Activated naive CD4-positive, alpha-beta T cell treated with anti-CD3 and anti-CD28 coated beads, Interleukin-2, amount 50 U/mL, for 16 hours (primary cell): ENCODE data around the gene BTBD9.

Source experiments
- DNase-seq: peaks from one replicate; pipeline ENCODE4 v3.0.0-alpha.2; 2020

BTBD9 gene

DNA sequence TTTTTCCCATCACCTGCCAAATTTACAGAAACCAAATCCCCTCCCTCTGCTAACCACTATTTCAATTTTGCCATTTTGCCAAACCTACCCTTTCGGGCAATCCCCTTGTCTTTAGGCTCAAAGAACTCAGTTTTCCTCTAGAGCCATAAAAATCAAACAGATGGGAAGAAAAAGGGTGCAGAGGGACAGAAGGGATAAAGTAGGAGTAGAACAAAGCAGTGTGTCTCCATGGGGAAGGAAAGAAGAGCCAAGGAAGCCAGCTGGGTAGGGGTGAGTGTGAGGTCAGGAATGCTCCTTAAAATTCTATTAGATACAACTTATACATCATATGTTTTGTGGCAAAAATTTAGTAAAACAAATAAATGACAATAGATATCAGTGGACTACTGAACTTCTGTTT is 316.5 kb downstream of the BTBD9 start:
- DNase-seq = no peak

DNA sequence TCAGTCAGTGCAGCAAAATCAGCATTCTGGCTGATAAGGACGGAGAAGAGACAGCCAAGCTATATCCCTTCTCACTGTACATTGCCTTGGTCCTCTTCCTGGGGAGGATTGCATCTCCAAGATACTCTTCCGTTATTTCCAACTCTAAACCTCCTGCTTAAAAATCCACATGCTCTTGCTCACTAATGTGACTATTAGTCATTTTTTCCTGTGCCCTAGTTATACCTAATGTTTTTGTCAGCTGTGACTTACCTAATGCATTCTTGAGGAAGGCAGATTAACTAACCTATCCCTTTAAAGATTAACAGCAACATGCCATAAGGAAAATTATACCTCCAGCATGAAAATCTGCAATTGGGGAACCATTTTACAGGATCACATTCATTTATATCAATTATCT is 317.6 kb downstream of the BTBD9 start:
- DNase-seq = no peak

DNA sequence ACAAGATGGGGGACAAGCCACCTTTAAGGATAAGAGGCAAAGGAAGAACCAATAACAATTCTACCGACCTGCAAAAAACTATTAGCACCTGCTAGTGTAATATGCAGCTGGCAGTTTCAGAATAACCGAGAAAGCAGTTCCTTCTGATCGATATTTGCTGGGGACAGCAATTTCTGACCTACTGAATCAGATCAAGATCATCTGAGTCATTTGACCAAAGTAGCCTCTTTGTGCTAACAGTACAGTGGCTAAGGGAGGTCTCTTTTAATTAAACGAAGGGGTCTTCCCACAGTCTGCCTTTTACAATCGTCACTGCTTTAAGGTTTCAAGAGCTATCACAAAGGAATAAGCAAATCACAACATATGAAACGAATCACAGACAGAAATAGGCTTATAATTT is 318.9 kb downstream of the BTBD9 start:
- DNase-seq = no peak

DNA sequence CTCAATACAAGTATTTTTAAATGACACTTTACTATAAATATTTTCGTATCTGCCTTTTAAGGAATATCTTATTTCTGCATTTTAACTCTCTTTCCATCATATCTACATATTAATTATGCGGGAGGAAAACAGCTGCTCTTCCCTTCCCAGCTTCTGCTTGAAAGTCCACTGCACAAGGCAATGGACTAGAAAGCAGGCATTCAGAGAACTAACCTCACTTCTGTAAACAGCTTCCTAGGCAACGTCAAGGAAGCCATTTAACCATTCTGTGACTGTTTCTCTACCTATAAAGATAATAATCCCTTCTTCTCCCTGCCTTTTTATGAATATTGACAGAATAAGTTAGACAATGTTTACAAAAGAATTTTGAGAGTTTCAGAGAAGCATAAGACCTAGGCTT is 319.4 kb downstream of the BTBD9 start:
- no peak for DNase-seq

DNA sequence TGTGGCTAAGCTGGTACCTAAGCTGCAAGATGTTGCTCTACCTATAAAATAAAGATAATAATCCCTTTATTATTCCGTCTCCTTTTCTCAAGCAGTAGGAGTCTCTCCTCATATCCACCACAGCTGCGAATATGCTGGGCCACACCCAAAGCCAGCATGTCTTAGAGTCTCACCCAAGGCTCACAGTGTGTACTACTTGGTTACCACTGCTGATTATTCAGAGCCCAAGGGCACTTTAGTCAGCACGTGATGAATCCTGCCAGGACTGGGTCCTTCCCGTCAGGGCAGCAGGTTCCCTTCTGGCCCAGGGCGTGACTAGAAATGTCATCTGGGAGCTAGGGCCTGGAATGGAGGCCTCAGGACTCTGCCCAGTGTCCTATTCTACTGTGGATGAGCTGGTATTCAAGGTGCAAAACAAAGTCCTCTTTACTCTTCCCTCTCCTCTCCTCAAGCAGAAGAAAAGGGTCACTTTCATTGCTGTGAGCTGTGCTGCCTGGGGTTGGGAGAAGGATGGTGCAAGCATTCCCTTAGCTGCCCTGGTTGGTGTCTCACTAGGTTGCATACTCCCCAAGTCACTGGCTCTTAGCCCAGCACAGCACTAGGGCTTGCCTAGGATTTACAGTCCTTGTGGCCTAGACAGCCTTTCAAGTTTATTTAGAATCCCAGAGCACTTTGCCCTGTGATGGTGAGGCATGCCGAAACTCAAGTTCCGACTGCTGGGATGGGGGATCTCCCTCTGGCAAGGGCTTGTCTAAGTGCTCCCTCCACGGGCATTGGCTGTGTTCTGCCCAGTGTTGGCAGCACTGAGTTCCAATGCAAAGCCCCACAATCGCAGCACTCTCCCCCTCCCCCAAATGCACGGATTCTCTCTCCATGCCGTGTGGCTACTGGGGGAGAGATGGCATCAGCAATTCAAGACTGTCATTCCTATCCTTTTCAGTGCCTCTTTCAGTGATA is 320.2 kb downstream of the BTBD9 start:
- DNase-seq = no peak

DNA sequence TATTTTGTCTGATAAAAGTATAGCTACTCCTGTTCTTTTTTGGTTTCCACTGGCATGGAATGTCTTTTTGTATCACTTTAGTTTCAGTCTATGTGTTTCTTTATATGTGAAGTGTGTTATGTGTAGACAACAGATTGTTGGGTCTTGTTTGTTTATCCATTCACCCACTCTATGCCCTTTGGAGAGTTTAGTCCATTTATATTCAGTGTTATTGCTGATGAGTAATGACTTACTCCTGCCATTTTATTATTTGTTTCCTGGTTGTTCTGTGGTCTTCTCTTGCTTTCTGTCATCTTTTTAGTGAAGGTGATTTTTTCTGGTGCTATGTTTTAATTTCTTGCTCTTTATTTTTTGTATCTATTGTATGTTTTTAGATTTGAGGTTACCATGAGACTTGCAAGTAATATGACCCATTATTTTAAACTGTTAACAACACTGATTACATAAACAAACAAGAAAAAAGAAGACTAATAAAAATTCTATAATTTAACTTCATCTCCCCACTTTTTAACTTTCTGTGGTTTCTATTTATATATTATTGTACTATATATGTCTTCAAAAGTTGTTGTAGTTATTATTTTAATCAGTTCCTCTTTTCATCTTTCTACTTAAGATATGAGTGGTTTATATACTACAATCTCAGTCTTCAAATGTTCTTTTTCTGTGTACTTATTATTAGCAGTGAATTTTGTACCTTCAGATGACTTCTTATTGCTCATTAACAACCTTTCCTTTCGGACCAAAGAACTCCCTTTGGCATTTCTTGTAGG is 323.4 kb downstream of the BTBD9 start:
- no peak for DNase-seq

DNA sequence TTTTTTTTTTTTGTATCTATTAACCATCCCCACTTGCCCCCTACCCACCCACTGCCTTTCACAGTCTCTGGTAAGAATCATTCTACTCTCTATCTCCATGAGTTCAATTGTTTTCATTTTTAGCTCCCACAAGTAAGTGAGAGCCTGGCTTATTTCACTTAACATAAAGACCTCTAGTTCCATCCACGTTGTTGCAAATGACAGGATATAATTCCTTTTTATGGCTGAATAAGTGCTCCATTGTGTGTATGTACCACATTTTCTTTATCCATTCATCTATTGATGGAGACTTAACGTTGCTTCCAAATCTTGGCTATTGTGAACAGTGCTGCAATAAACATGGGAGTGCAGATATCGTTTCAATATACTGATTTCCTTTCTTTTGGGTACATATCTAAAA is 328.5 kb downstream of the BTBD9 start:
- no peak for DNase-seq

DNA sequence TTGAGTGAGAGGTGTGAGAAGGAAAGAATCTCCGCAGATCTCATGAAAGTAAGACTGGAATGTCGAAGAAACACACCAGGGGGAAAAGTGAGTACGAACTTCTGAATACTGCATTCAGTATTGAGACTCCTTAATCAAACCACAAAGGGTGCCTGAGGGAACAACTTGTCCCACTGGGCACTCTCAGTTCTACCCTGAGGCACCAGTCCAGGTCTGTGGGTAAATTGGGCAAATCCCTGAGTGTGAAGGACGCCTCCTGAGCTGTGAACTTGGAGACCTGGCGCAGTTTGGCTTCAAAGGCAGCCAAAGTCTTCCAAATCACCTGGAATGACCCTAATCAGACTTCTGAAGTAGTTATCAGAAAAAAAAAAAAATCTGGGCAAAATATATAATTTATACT is 329.7 kb downstream of the BTBD9 start:
- DNase-seq = no peak

DNA sequence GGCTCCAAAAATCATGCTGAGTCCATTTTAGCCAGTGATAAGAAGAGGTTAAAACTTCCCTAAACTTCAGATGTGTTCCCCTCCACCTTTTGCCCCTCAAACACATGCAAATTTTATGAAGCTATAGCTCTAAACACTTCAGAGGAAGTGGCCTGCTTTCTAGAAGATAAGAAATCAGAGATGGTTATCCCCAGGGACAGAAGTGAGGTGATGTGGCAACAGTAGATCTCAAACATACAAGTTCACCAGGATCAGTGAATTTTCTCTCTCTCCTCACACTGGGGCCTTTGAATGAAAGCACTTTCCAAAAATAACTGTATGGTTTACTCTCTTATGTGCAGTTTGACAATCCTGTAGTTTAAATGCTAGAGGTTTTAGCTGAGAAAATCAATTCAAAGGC is 332.0 kb downstream of the BTBD9 start:
- DNase-seq = no peak

DNA sequence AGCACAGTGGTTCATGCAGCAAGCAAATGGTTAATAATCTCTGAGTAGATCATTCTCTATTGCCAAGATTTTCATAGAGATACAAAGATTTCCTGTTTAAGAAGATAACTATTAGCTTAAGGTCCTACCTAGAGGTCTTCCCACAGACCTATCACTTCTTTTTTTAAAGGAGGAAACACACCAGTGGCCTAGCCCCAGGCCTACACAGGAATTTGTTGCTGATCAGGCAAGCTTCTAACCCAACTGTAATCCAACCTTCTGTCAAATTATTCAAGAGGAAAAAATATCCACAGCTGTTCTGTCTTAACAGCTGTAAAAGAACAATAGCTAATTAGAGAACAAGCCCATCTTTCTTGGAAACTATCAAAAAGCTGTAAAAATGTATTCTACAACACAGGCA is 332.8 kb downstream of the BTBD9 start:
- DNase-seq = no peak

DNA sequence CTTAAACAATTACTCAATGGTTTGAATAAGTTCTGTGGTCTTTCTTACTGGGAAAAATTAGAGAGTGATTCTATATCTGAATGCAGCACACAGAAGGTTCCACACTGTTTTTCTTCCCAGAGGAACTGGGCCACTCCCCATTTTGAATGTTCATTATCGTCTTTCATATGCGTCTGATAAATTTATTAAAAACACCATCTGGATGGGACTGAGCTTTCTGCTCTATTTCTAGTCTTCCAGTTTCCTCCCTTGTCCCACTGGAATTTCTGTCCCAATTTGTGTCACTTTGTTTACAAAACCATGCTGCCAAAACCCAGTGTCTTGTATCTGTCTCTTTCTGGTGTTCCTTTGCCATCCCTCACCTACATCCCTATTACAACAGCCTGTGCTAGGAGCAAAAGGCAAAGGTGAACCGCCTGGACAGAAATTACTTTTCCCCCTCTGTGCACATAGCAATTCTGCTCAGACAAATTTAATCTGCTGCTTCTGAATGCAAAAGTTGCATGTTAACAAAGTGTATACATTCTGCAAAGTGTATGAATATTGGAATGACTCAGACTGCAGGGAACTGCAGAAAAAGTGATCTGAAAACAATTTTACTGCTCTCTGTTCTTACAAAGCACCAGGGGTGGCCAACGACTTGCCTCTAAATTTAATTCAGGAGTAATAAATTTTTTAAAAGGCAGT is 333.6 kb downstream of the BTBD9 start:
- DNase-seq = no peak

DNA sequence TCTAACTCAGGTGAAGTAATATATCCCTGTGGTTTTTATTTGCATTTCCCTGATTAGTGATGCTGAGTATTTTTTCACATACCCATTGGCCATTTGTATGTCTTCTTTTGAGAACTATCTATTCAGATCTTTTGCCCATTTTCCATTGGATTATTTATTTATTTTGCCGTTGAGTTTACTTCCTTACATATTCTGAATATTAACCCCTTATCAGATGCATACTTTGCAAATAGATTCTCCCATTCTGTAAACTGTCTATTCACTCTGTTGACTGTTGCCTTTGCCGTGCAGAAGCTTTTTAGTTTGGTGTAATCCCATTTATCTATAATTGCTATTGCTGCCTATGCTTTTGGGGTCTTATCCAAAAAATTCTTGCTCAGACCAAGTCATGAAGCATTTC is 336.9 kb downstream of the BTBD9 start:
- DNase-seq = no peak

DNA sequence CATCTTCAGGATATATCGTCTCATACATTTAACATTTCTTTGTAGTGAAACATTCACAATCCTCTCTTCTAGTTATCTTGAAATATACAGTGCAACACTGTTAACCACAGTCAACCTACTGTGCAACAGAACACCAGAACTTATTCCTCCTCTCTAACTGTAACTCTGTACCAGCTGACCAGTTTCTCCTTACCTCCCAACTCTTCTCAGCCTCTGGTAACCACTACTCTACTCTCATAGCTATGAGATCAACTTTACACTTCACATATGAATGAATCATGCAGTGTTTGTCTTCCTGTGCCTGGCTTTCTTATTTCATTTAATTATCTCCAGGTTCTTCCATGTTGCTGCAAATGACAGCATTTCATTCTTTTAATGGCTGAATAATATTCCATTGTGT is 337.6 kb downstream of the BTBD9 start:
- no peak for DNase-seq

DNA sequence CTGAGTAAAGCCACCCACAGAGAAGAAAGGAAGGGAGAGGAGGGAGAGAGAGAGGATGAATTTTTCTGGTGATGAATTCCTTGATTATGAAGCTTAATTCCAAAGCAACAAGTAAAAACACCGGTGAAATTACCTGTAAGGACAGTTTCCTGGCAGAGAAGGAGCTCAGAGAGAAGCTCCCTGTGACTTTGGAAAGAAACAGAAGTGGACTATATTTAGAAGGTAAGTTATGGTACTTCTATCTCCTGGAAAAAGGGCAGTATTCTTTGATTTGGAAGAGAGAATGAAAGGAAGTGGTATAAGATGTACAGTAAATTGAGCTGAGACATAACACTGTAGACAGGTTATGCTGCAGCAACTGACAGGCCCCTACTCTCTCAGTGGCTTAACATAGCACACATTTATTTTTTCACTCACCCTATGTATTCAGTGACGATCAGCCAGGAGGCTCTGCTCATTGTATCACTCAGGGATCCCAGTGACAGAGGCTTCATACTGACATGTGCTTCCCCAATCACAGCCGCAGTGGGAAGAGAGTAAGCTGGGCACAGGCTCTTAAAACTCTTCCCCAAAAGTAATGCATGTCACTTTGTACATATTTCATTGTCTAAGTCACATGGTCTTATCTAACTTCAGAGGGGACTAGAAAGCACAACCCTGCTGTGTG is 349.5 kb downstream of the BTBD9 start:
- no peak for DNase-seq

DNA sequence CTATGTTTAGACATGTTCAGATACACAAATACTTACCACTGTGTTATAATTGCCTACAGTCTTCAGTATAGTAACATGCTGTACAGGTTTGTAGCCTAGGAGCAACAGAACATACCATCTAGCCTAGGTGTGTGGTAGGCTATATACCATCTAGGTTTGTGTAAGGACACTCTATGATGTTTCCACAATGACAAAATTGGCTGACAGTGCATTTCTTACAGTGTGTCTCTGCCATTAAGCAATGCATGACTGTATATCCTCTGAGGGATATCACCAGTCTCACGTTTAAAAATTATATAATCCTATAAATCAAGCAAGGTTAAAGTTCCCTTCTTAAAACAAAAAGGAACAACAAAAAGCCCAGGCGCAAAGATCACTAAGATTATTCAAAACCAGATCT is 352.2 kb downstream of the BTBD9 start:
- DNase-seq = no peak

DNA sequence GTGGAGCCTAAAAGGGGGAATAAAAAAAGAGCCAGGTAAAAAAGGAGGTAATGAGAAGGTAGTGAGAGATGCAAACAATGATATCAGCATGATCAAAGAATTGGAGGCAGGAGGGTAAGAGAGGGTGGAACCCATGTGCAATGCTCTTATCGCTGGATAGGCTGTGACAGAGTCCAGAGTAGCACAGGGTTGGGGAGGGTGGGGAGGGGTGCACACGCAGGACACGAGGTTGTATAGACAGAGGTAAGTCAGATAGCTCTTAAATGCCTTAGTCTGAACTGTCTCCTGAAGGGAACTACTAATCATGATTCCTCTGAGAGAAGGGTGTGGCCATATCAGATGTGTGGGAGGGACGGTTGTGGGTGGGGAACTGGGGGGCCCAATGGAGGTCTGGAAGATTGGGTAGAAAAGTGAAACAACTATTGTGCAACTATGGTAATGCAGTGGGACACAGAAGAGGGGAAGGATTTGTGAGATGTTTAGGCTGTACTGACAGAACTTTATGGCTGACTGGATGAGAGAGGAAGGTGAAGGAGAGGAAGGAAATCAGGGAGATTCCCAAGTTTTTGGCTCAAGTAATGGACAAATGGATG is 354.8 kb downstream of the BTBD9 start:
- no peak for DNase-seq

DNA sequence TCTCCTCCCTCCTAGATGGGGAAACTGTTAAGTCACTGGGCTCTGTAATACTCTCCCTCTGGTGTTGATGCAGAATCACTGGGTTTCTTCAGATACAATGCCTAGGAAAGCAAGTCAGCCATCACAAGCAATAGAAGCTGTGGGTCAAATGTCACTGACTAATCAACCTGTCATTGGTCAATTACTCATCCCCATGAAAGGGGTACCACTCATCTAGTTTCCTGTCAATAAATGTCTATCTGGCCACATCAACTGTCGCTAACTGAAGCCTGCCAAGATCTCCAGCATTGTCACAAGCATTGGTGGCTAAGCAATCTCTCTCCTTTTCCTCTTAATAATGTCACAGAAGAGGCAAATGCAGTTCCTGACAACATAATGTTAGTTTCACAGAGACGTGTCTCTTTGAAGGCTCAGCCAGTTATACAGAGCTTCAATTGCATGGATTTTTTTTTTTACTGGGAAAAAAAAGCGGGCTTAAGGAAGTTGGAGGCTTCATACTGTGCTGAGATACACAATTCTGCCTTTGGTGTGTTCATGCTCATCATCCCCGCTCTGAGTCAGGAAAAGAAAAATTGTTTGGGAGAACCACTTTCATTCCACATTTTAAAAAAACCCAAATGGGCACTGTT is 355.9 kb downstream of the BTBD9 start:
- DNase-seq = no peak

DNA sequence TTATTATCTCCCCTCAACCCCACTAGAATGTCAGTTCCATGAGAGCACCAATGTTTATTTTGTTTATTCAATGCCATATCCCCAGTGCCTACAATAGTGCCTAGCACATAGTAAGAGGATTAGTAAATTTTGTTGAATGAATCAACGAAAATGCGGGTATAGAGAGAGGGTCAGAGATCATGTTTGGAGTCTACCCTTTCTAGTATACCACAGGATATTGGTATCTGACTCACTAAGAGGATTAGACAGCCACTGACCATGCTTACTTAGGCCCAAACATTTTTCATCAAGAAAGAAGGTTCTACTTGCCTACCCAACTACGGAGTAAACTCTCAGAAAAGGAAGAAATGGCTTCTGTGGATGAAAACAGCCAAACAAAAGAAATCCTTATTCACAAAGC is 356.8 kb downstream of the BTBD9 start:
- DNase-seq = no peak

DNA sequence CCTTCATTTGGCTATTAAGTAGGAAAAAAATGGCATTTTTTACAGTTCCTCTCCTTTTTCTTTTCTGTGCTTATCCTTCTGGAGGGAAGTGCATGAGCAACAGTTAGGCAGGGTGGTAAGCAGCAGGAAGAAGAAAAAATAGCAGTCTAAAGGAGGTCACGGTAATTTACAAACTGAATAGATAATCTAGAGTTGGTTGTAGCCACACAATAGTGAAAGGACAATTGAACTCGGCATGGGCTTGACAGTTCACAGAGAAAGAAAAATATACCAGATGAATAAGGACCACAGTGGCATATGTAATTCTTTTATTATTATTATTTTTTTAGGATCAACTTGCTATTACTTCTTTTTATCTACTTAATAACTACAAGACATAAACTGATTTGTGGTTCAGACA is 358.6 kb downstream of the BTBD9 start:
- DNase-seq = no peak

DNA sequence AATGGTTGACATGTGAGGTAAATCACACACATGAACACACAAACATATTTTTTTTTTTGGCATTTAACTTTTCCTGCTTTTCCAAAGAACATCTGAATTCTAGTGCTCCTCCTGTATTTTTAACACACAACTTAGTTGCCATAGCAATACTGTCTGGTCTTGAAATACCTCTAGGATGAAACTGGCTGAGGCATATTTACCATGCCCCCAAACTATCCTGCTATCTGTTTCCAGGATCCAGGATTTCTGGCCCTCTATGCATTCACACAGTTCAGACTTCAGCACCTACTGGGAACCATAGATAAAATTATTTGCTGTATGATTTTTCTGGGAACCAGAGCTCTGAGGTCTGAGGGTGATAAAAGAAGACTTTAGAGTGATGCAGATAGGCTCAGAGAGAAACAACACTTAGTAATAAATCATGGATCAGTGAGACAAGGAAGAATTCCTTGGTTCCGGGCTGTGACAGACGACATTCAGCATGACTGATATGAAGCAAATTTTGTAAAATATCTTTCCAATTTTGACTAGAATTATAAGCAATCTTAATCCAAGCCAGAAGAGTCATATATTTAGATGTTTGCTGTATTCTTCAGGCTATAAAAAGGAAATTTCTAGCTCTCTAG is 359.7 kb downstream of the BTBD9 start:
- no peak for DNase-seq

DNA sequence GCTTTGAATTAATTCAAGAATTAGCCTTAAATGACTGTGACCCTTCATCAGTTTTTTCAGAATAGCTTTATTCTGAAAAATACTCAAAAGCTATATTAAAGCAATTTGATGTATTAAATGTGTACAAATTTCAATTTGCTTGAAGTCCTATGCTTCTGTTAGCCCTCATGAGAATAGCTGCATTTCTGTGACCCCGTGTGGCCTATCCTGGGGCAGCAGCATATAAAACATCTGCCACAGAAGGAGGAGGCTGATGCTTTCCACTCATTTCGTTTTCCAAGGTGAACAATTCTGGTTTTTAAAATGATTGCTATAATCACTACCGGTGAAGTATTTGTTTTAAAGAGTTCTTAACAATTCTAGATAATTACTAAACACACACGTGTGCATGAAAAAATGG is 360.3 kb downstream of the BTBD9 start:
- no peak for DNase-seq

DNA sequence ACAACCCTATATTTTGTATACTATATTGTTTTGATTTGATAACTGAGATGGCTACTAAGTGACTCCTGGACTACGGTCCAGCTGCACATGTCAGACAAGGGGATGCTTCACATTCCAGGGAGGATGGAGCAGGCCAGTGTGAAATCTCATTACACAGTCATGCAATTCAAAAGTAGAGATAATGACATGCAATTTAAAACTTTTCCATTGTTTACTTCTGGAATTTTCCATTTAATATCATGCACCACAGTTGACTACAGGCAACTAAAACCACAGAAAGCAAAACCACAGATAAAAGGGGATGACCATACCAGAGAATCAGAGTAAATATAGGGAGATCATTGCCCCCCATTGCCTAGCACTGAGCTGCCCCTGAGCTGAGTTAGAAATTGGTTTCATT is 366.4 kb downstream of the BTBD9 start:
- DNase-seq = no peak
